Keratinocyte (primary cell): ENCODE measurements around the gene CENPP.

ENCODE experiments used
- CTCF ChIP-seq, 3 experiments: IDR thresholded peaks in 1 of 3; conservative IDR thresholded peaks in 1 of 3; optimal IDR thresholded peaks in 1 of 3; 2 replicates in 2 of 3; 3 replicates in 1 of 3; pipeline versions ENCODE3 to v1.5.1; 2011; ENCODE audit warnings: low read length in 3 of 3, mild to moderate bottlenecking in 3 of 3, moderate library complexity in 2 of 3, control low read depth in 1 of 3, inconsistent platforms in 1 of 3; ENCODE audit not compliant: insufficient read depth in 2 of 3; ENCODE audit errors: extremely low read depth in 1 of 3
- EZH2 ChIP-seq: IDR thresholded peaks from one replicate; pipeline ENCODE4 v1.6.1; 2012; ENCODE audit warnings: inconsistent platforms, mild to moderate bottlenecking, low read length, moderate library complexity

- no peak for TF ChIP-seq CTCF (optimal IDR thresholded peaks at IDR 0.05 in 1 of 3, IDR thresholded peaks at IDR 0.05 in 1 of 3, conservative IDR thresholded peaks at IDR 0.05 in 1 of 3; ENCODE audit: extremely low read depth in 1 of 3, insufficient read depth in 2 of 3, low read length in 3 of 3)
- no peak for TF ChIP-seq EZH2
Observed at GRCh38 chr9:92615790-92616189, 290.0 kb downstream of the CENPP start.
